ENCODE measurements around the gene NSMCE3.

GRCh38 chr15:29259233-29259632 is 10.4 kb downstream of the NSMCE3 start:
- no peak for TF ChIP-seq REST (IDR thresholded peaks at IDR 0.05; ENCODE audit: insufficient read depth in 1 of 2, low read depth in 2 of 2, low read length in 2 of 2)
- TF ChIP-seq TAF1 (IDR thresholded peaks at IDR 0.05; ENCODE audit: borderline replicate concordance, insufficient read depth, low read length), result no peak
- TF ChIP-seq POLR2AphosphoS5 (IDR thresholded peaks at IDR 0.05; ENCODE audit: low read depth, low read length), result no peak
- TF ChIP-seq SIN3A (IDR thresholded peaks at IDR 0.05; ENCODE audit: borderline replicate concordance, insufficient read depth, low read length), result no peak
